Neural progenitor cell (in vitro differentiated cells): ENCODE results near the gene RGS10. TPM values are rescaled to one million over a fixed set of nuclear protein-coding genes. Genes with fewer than 3 reads are reported as not detected.

Source experiments
- DNase-seq: peaks from one replicate; pipeline ENCODE4 v3.0.0-alpha.2; 2016; ENCODE audit warnings: low spot score
- H2AFZ ChIP-seq: fragments of 200-600 bp; sonication (generic); replicated peaks from 2 replicates; pipeline ENCODE4 v1.6.1; 2016; ENCODE audit warnings: antibody characterized with exemption
- H3F3A ChIP-seq: fragments of 200-600 bp; sonication (generic); 2 replicates; pipeline ENCODE4 v1.6.1; 2016; ENCODE audit warnings: antibody characterized with exemption, low read depth
- H3K27ac ChIP-seq: fragments of 200-600 bp; sonication (generic); 2 replicates; pipeline ENCODE4 v1.5.1; 2016; ENCODE audit warnings: mild to moderate bottlenecking
- H3K27me3 ChIP-seq: fragments of 200-600 bp; sonication (generic); 2 replicates; pipeline ENCODE4 v1.6.1; 2016; ENCODE audit warnings: mild to moderate bottlenecking, moderate library complexity
- H3K36me3 ChIP-seq: fragments of 200-600 bp; sonication (generic); 2 replicates; pipeline ENCODE4 v1.5.1; 2016
- H3K4me1 ChIP-seq: fragments of 200-600 bp; sonication (generic); 2 replicates; pipeline ENCODE4 v1.6.1; 2016; ENCODE audit warnings: mixed run types
- H3K4me2 ChIP-seq: fragments of 200-600 bp; sonication (generic); 2 replicates; pipeline ENCODE4 v1.6.1; 2016
- H3K4me3 ChIP-seq: fragments of 200-600 bp; sonication (generic); 2 replicates; pipeline ENCODE4 v1.5.1; 2016
- H3K79me2 ChIP-seq: fragments of 200-600 bp; sonication (generic); 2 replicates; pipeline ENCODE4 v1.6.1; 2016; ENCODE audit warnings: low read depth
- H3K9ac ChIP-seq: fragments of 200-600 bp; sonication (generic); 2 replicates; pipeline ENCODE4 v1.6.1; 2016
- H3K9me3 ChIP-seq: fragments of 200-600 bp; sonication (generic); 2 replicates; pipeline ENCODE4 v1.5.1; 2016; ENCODE audit warnings: low read depth
- H4K20me1 ChIP-seq: fragments of 200-600 bp; sonication (generic); 2 replicates; pipeline ENCODE4 v1.6.1; 2016; ENCODE audit warnings: low read depth
- H3K27ac Mint-ChIP-seq: 3 replicates; pipeline ENCODE4 v1.8.0; 2021; ENCODE audit warnings: mixed read lengths
- H3K27me3 Mint-ChIP-seq: 2 replicates; pipeline ENCODE4 v1.8.0; 2022; ENCODE audit warnings: low read depth, mild to moderate bottlenecking, inconsistent platforms, moderate library complexity, mixed read lengths; ENCODE audit not compliant: insufficient read depth
- H3K36me3 Mint-ChIP-seq: 3 replicates; pipeline ENCODE4 v1.8.0; 2021; ENCODE audit warnings: mixed read lengths
- H3K4me1 Mint-ChIP-seq: 3 replicates; pipeline ENCODE4 v1.8.0; 2021; ENCODE audit warnings: mixed read lengths
- H3K4me3 Mint-ChIP-seq: 3 replicates; pipeline ENCODE4 v1.8.0; 2021; ENCODE audit warnings: mild to moderate bottlenecking, moderate library complexity, mixed read lengths
- H3K9me3 Mint-ChIP-seq: 3 replicates; pipeline ENCODE4 v1.8.0; 2020; ENCODE audit warnings: mixed read lengths
- EZH2 ChIP-seq: fragments of 200-600 bp; sonication (generic); IDR thresholded peaks from 2 replicates; pipeline ENCODE4 v1.6.1; 2017; ENCODE audit warnings: antibody characterized with exemption, mild to moderate bottlenecking, moderate library complexity
- EZH2phosphoT487 ChIP-seq: fragments of 200-600 bp; sonication (generic); IDR thresholded peaks from 2 replicates; pipeline ENCODE4 v1.6.1; 2017; ENCODE audit warnings: antibody characterized with exemption
- total RNA-seq: library from RNA; depleted of rRNA; stranded (reverse); fragments of >200 nt; gene quantifications from 2 replicates; pipeline ENCODE4 v1.2.3, GENCODE V29; 2015; ENCODE audit warnings: low replicate concordance
- TF ChIP-seq, protein P1 (sequence below): fragments of 200-600 bp; sonication (generic); IDR thresholded peaks from 2 replicates; pipeline ENCODE4 v1.5.1; 2017; ENCODE audit warnings: antibody characterized with exemption, mild to moderate bottlenecking

RGS10 gene
- total RNA-seq, 1 donor from 2014 or later, result 12.0 TPM

DNA sequence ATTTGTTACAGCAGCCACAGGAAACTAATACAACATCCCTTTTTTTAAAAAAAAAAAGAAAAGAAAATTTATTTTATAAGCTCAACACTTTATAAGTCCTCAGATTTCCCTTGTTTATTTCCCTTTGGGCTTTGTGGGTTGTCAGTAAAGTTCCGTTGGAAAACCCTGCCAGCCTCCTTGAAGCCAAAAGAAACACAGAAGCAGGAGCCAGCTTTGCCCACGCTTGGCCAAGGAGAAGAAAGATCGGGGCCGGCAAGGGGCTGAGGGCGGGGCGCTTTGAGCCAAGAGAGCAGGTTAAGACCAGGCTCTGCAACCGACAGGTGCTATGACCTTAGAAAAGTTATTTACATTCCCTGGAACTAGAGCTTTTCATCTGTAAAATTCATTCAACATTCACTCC is 72.7 kb downstream of the RGS10 start:
- TF ChIP-seq EZH2phosphoT487 (no peak), EZH2 (no peak)
- TF ChIP-seq, protein P1, sequence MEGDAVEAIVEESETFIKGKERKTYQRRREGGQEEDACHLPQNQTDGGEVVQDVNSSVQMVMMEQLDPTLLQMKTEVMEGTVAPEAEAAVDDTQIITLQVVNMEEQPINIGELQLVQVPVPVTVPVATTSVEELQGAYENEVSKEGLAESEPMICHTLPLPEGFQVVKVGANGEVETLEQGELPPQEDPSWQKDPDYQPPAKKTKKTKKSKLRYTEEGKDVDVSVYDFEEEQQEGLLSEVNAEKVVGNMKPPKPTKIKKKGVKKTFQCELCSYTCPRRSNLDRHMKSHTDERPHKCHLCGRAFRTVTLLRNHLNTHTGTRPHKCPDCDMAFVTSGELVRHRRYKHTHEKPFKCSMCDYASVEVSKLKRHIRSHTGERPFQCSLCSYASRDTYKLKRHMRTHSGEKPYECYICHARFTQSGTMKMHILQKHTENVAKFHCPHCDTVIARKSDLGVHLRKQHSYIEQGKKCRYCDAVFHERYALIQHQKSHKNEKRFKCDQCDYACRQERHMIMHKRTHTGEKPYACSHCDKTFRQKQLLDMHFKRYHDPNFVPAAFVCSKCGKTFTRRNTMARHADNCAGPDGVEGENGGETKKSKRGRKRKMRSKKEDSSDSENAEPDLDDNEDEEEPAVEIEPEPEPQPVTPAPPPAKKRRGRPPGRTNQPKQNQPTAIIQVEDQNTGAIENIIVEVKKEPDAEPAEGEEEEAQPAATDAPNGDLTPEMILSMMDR, result no peak
- no peaks in the 10 kb centered on the region for H3K79me2 ChIP-seq
- Mint-ChIP-seq H3K27me3 (peaks cover 3% of the 10 kb centered on the region), H3K27ac (no peak overlapping the region), H3K4me1 (no peaks in the 10 kb centered on the region), H3K36me3 (no peaks in the 10 kb centered on the region), H3K9me3 (peaks cover 5% of the 10 kb centered on the region), H3K4me3 (no peak overlapping the region)
- H3K27ac ChIP-seq, result no peak overlapping the region
- H3F3A ChIP-seq, result no peaks in the 10 kb centered on the region
- H3K4me2 ChIP-seq, result no peak overlapping the region
- H3K27me3 ChIP-seq, result peaks cover 36% of the 10 kb centered on the region
- no peaks in the 10 kb centered on the region for H4K20me1 ChIP-seq
- H3K4me1 ChIP-seq, result no peaks in the 10 kb centered on the region
- H3K9ac ChIP-seq, result no peak overlapping the region
- H2AFZ ChIP-seq, result no peak overlapping the region
- no peak overlapping the region for H3K4me3 ChIP-seq
- no peak for DNase-seq
- H3K36me3 ChIP-seq, result no peaks in the 10 kb centered on the region
- no peaks in the 10 kb centered on the region for H3K9me3 ChIP-seq

DNA sequence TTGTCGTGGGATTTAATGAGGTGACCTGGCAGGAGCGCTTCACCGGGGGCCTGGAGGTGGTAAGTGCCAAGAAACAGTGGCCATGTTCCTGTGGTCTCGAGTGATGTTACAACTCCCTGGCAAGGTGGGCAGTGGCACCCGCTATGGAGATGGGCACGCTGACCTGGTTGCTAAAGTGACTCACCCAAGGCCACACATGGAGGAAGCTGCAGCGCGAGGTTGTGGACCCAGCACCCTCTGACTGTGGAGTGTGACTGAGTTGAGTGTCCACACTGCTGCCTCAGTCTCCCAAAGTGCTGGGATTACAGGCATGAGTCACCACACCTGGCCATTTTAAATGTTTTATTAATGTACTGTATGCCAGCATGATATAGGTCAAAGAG is 73.2 kb downstream of the RGS10 start:
- H3K4me1 Mint-ChIP-seq, result no peaks in the 10 kb centered on the region
- peaks cover 3% of the 10 kb centered on the region for H3K27me3 Mint-ChIP-seq

DNA sequence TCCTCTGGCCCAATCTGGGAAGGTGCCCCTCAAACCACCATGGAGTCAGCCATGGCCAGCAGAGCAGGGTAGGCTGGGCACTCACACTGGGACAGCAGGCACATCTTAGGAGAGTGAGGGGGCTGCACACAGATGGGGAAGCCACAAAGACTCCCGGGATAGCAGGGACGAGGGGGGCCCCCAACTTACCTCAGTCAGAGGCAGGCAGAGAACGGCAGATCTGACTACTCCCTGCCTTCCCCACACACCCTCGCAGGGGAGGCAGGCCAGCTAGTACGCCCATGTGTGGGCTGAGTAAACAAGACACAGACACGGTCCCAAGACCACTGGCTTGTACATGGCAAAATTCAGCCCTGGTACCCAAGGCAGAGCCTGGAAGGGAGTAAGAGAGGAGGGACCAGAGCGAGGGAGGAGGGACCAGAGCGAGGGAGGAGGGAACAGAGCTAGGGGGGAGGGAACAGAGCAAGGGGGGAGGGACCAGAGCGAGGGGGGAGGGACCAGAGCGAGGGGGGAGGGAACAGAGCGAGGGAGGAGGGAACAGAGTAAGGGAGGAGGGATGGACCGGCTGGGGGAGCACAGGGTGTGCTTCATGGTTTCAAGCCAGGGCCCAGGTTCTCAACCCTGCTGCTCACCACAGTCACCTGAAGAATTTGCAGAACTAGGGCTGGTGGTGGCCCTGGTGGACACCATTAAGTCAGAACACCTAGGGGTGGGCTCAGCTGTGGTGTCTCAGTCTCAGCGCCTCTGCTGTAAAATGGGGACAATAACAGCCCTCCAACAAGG is 73.8 kb downstream of the RGS10 start:
- H3K36me3 Mint-ChIP-seq, result no peaks in the 10 kb centered on the region

More for the DNA sequence above, 73.2 kb downstream of the RGS10 start:
- Histone ChIP-seq H3K9me3 (no peaks in the 10 kb centered on the region), H3K4me3 (no peak overlapping the region), H2AFZ (no peak overlapping the region), H3K4me2 (no peak overlapping the region), H3K9ac (no peak overlapping the region), H4K20me1 (no peaks in the 10 kb centered on the region), H3K79me2 (no peaks in the 10 kb centered on the region), H3K36me3 (no peaks in the 10 kb centered on the region), H3K27ac (no peak overlapping the region), H3K4me1 (no peaks in the 10 kb centered on the region), H3K27me3 (peaks cover 36% of the 10 kb centered on the region), H3F3A (no peaks in the 10 kb centered on the region)
- no peak for DNase-seq
- Mint-ChIP-seq H3K4me3 (no peak overlapping the region), H3K36me3 (no peaks in the 10 kb centered on the region), H3K27ac (no peak overlapping the region), H3K9me3 (peaks cover 5% of the 10 kb centered on the region)
- TF ChIP-seq, protein P1, result no peak
- TF ChIP-seq EZH2phosphoT487 (no peak), EZH2 (no peak)

More for the DNA sequence above, 73.8 kb downstream of the RGS10 start:
- no peak overlapping the region for H2AFZ ChIP-seq
- H3K36me3 ChIP-seq, result no peaks in the 10 kb centered on the region
- no peaks in the 10 kb centered on the region for H4K20me1 ChIP-seq
- Mint-ChIP-seq H3K27me3 (peaks cover 3% of the 10 kb centered on the region), H3K4me3 (no peak overlapping the region), H3K9me3 (peaks cover 2% of the 10 kb centered on the region), H3K4me1 (no peaks in the 10 kb centered on the region), H3K27ac (no peak overlapping the region)
- H3K4me2 ChIP-seq, result no peak overlapping the region
- H3K27ac ChIP-seq, result no peak overlapping the region
- no peaks in the 10 kb centered on the region for H3F3A ChIP-seq
- TF ChIP-seq EZH2phosphoT487, result no peak
- TF ChIP-seq, protein P1, result no peak
- TF ChIP-seq EZH2, result no peak
- no peaks in the 10 kb centered on the region for H3K9me3 ChIP-seq
- no peak overlapping the region for H3K4me3 ChIP-seq
- H3K79me2 ChIP-seq, result no peaks in the 10 kb centered on the region
- DNase-seq, result no peak
- H3K9ac ChIP-seq, result no peak overlapping the region
- peaks cover 36% of the 10 kb centered on the region for H3K27me3 ChIP-seq
- no peaks in the 10 kb centered on the region for H3K4me1 ChIP-seq
